Trophoblast cell (in vitro differentiated cells and primary cell): ENCODE results near the gene PPP3CB.

Experiments
- DNase-seq, 2 donors: peaks; one replicate each; pipeline ENCODE4 v3.0.0-alpha.2; 2016
- H2AFZ ChIP-seq: 2 replicates; pipeline ENCODE4 v1.6.1; 2013; ENCODE audit warnings: low read length, moderate library complexity, mild to moderate bottlenecking; ENCODE audit not compliant: insufficient read depth, poor library complexity
- H2AK5ac ChIP-seq: 2 replicates; pipeline ENCODE4 v1.6.1; 2013; ENCODE audit warnings: mild to moderate bottlenecking, low read length
- H2BK120ac ChIP-seq: 2 replicates; pipeline ENCODE4 v1.6.1; 2013; ENCODE audit warnings: low read length, mild to moderate bottlenecking, moderate library complexity; ENCODE audit not compliant: insufficient read depth, poor library complexity
- H2BK12ac ChIP-seq: 2 replicates; pipeline ENCODE4 v1.6.1; 2013; ENCODE audit warnings: mild to moderate bottlenecking, low read length, moderate library complexity
- H2BK5ac ChIP-seq: 2 replicates; pipeline ENCODE4 v1.6.1; 2013; ENCODE audit warnings: low read length, low read depth, moderate library complexity, mild to moderate bottlenecking; ENCODE audit not compliant: poor library complexity
- H3K14ac ChIP-seq: 2 replicates; pipeline ENCODE4 v1.6.1; 2013; ENCODE audit warnings: mild to moderate bottlenecking, low read length
- H3K18ac ChIP-seq: 2 replicates; pipeline ENCODE4 v1.6.1; 2013; ENCODE audit warnings: mild to moderate bottlenecking, low read length
- H3K23ac ChIP-seq: 2 replicates; pipeline ENCODE4 v1.6.1; 2013; ENCODE audit warnings: low read length
- H3K27ac ChIP-seq: 2 replicates; pipeline ENCODE4 v1.5.1; 2013; ENCODE audit warnings: low read depth, mild to moderate bottlenecking, inconsistent platforms, low read length, moderate library complexity
- H3K27me3 ChIP-seq: 2 replicates; pipeline ENCODE4 v1.6.1; 2013; ENCODE audit warnings: inconsistent platforms, mild to moderate bottlenecking, low read length, moderate library complexity; ENCODE audit not compliant: insufficient read depth
- H3K36me3 ChIP-seq, 2 experiments: 1 replicate in 1 of 2; 2 replicates in 1 of 2; pipeline ENCODE4 v1.6.1; 2013; ENCODE audit warnings: low read length in 2 of 2, mild to moderate bottlenecking in 2 of 2, moderate library complexity in 1 of 2; ENCODE audit not compliant: insufficient read depth in 2 of 2, control insufficient read depth in 1 of 2
- H3K4ac ChIP-seq: 2 replicates; pipeline ENCODE4 v1.6.1; 2013; ENCODE audit warnings: low read depth, mild to moderate bottlenecking, low read length, moderate library complexity
- H3K4me1 ChIP-seq, 2 experiments: 1 replicate in 1 of 2; 2 replicates in 1 of 2; pipeline ENCODE4 v1.6.1; 2013; ENCODE audit warnings: low read length in 2 of 2, mild to moderate bottlenecking in 2 of 2, moderate library complexity in 1 of 2; ENCODE audit not compliant: insufficient read depth in 2 of 2, control insufficient read depth in 1 of 2
- H3K4me2 ChIP-seq: 2 replicates; pipeline ENCODE4 v1.6.1; 2013; ENCODE audit warnings: inconsistent platforms, mild to moderate bottlenecking, low read length, moderate library complexity
- H3K4me3 ChIP-seq: 2 replicates; pipeline ENCODE4 v1.5.1; 2013; ENCODE audit warnings: mild to moderate bottlenecking, low read depth, low read length, inconsistent platforms
- H3K79me1 ChIP-seq: one replicate; pipeline ENCODE4 v1.6.1; 2013; ENCODE audit warnings: low read length
- H3K79me2 ChIP-seq: 2 replicates; pipeline ENCODE4 v1.6.1; 2013; ENCODE audit warnings: low read length, mild to moderate bottlenecking; ENCODE audit not compliant: control insufficient read depth, insufficient read depth, poor library complexity
- H3K9ac ChIP-seq: 2 replicates; pipeline ENCODE4 v1.6.1; 2013; ENCODE audit warnings: mild to moderate bottlenecking, low read length
- H3K9me3 ChIP-seq: 2 replicates; pipeline ENCODE4 v1.6.1; 2013; ENCODE audit warnings: low read depth, mild to moderate bottlenecking, control low read depth, inconsistent platforms, low read length; ENCODE audit not compliant: insufficient read depth
- H4K12ac ChIP-seq: 2 replicates; pipeline ENCODE4 v1.6.1; 2013; ENCODE audit warnings: low read depth, mild to moderate bottlenecking, low read length, moderate library complexity
- H4K8ac ChIP-seq: 2 replicates; pipeline ENCODE4 v1.6.1; 2013; ENCODE audit warnings: low read depth, mild to moderate bottlenecking, low read length, moderate library complexity
- H4K91ac ChIP-seq: one replicate; pipeline ENCODE4 v1.6.1; 2013; ENCODE audit warnings: low read depth, mild to moderate bottlenecking, low read length, moderate library complexity
- WGBS: extraction: QIAGEN DNeasy Blood & Tissue Kit; methylation state at CpG from one replicate; pipeline ENCODE4 v1.1.7; 2013; ENCODE audit warnings: missing lambda C conversion rate; ENCODE audit not compliant: insufficient read length, insufficient coverage; ENCODE audit errors: extremely low coverage; 5-methylcytosine and 5-hydroxymethylcytosine counted together

The PPP3CB gene

GRCh38 chr10:73448384-73448783, 47.4 kb downstream of the PPP3CB start:
- Histone ChIP-seq H3K27ac (no peak overlapping the region), H3K79me1 (no peaks in the 10 kb centered on the region), H2AFZ (no peak overlapping the region), H3K9ac (no peak overlapping the region), H2BK5ac (no peak overlapping the region), H3K4me2 (no peak overlapping the region), H2BK12ac (no peak overlapping the region), H4K12ac (no peak overlapping the region), H3K27me3 (no peaks in the 10 kb centered on the region), H3K4ac (no peak overlapping the region), H3K23ac (no peak overlapping the region), H3K4me1 (no peaks in the 10 kb centered on the region), H3K18ac (no peak overlapping the region), H2AK5ac (no peak overlapping the region), H4K8ac (no peak overlapping the region), H3K4me3 (no peak overlapping the region), H3K36me3 (peaks cover 4 to 6% of the 10 kb centered on the region in 2 experiments), H4K91ac (no peak overlapping the region), H3K14ac (no peak overlapping the region), H2BK120ac (no peak overlapping the region), H3K9me3 (no peaks in the 10 kb centered on the region), H3K79me2 (no peaks in the 10 kb centered on the region)
- DNase-seq, result no peak
- WGBS, result no CpG with 5 or more reads among the region's 1 CpG

GRCh38 chr10:73446926-73447325, 48.9 kb downstream of the PPP3CB start:
- H3K9me3 ChIP-seq, result no peaks in the 10 kb centered on the region
- H3K27me3 ChIP-seq, result no peaks in the 10 kb centered on the region
- H2AK5ac ChIP-seq, result no peak overlapping the region
- no peaks in the 10 kb centered on the region for H3K4me1 ChIP-seq
- H3K4me3 ChIP-seq, result no peak overlapping the region
- H3K79me1 ChIP-seq, result no peaks in the 10 kb centered on the region
- no peak overlapping the region for H2BK120ac ChIP-seq
- H2BK12ac ChIP-seq, result no peak overlapping the region
- no peak overlapping the region for H3K9ac ChIP-seq
- H3K18ac ChIP-seq, result no peak overlapping the region
- H3K4me2 ChIP-seq, result no peak overlapping the region
- no peak overlapping the region for H3K4ac ChIP-seq
- DNase-seq, result peak; percentile 82 to 91
- H2AFZ ChIP-seq, result no peak overlapping the region
- H2BK5ac ChIP-seq, result no peak overlapping the region
- no peaks in the 10 kb centered on the region for H3K79me2 ChIP-seq
- H3K14ac ChIP-seq, result no peak overlapping the region
- peaks cover 4% of the 10 kb centered on the region in 2 experiments for H3K36me3 ChIP-seq
- H4K91ac ChIP-seq, result no peak overlapping the region
- no peak overlapping the region for H4K8ac ChIP-seq
- H3K23ac ChIP-seq, result no peak overlapping the region
- no peak overlapping the region for H4K12ac ChIP-seq
- H3K27ac ChIP-seq, result no peak overlapping the region

GRCh38 chr10:73444457-73444856, 51.4 kb downstream of the PPP3CB start:
- H3K27me3 ChIP-seq, result no peaks in the 10 kb centered on the region
- H3K27ac ChIP-seq, result no peak overlapping the region
- no peak overlapping the region for H4K12ac ChIP-seq
- no peak overlapping the region for H4K91ac ChIP-seq
- no peak overlapping the region for H3K9ac ChIP-seq
- no peaks in the 10 kb centered on the region for H3K79me1 ChIP-seq
- no peak overlapping the region for H3K14ac ChIP-seq
- H3K4me3 ChIP-seq, result no peak overlapping the region
- H3K9me3 ChIP-seq, result no peaks in the 10 kb centered on the region
- no peak for DNase-seq
- peaks cover 4% of the 10 kb centered on the region in 2 experiments for H3K36me3 ChIP-seq
- no peak overlapping the region for H4K8ac ChIP-seq
- H2AFZ ChIP-seq, result no peak overlapping the region
- no peak overlapping the region for H3K18ac ChIP-seq
- no CpG with 5 or more reads among the region's 1 CpG for WGBS
- no peaks in the 10 kb centered on the region for H3K79me2 ChIP-seq
- no peak overlapping the region for H2BK5ac ChIP-seq
- H2BK120ac ChIP-seq, result no peak overlapping the region
- H3K4me2 ChIP-seq, result no peak overlapping the region
- no peaks in the 10 kb centered on the region for H3K4me1 ChIP-seq
- H2AK5ac ChIP-seq, result no peak overlapping the region
- no peak overlapping the region for H2BK12ac ChIP-seq
- no peak overlapping the region for H3K23ac ChIP-seq
- H3K4ac ChIP-seq, result no peak overlapping the region

- H2BK5ac ChIP-seq, result no peak overlapping the region
- no peak overlapping the region for H3K4me3 ChIP-seq
- H3K36me3 ChIP-seq, result peaks cover 6 to 7% of the 10 kb centered on the region in 2 experiments
- H4K8ac ChIP-seq, result no peak overlapping the region
- H3K4ac ChIP-seq, result no peak overlapping the region
- H3K23ac ChIP-seq, result no peak overlapping the region
- H4K12ac ChIP-seq, result no peak overlapping the region
- H3K27ac ChIP-seq, result no peak overlapping the region
- no peak overlapping the region for H3K18ac ChIP-seq
- no peaks in the 10 kb centered on the region for H3K9me3 ChIP-seq
- no peak overlapping the region for H2BK12ac ChIP-seq
- H3K9ac ChIP-seq, result no peak overlapping the region
- no peak overlapping the region for H2AFZ ChIP-seq
- H3K79me2 ChIP-seq, result no peaks in the 10 kb centered on the region
- H4K91ac ChIP-seq, result no peak overlapping the region
- H2BK120ac ChIP-seq, result no peak overlapping the region
- H3K4me2 ChIP-seq, result no peak overlapping the region
- H3K27me3 ChIP-seq, result no peaks in the 10 kb centered on the region
- no peaks in the 10 kb centered on the region for H3K4me1 ChIP-seq
- DNase-seq, result no peak
- no peaks in the 10 kb centered on the region for H3K79me1 ChIP-seq
- no CpG with 5 or more reads among the region's 1 CpG for WGBS
- no peak overlapping the region for H2AK5ac ChIP-seq
- no peak overlapping the region for H3K14ac ChIP-seq
Observed at GRCh38 chr10:73439605-73440312, 56.1 kb downstream of the PPP3CB start.
